NCI-H1417 (cell line): ENCODE measurements around the gene NRTN.
"Not testable (repeated sequence)": the region's sequence is repeated elsewhere in the genome, so short reads cannot be mapped to it uniquely, and the experiment has no call there.

Source experiments
- DNase-seq, 3 experiments: peaks; one replicate each; lab custom pipeline; 2025; lab: John Stamatoyannopoulos, UW

The NRTN gene

DNA sequence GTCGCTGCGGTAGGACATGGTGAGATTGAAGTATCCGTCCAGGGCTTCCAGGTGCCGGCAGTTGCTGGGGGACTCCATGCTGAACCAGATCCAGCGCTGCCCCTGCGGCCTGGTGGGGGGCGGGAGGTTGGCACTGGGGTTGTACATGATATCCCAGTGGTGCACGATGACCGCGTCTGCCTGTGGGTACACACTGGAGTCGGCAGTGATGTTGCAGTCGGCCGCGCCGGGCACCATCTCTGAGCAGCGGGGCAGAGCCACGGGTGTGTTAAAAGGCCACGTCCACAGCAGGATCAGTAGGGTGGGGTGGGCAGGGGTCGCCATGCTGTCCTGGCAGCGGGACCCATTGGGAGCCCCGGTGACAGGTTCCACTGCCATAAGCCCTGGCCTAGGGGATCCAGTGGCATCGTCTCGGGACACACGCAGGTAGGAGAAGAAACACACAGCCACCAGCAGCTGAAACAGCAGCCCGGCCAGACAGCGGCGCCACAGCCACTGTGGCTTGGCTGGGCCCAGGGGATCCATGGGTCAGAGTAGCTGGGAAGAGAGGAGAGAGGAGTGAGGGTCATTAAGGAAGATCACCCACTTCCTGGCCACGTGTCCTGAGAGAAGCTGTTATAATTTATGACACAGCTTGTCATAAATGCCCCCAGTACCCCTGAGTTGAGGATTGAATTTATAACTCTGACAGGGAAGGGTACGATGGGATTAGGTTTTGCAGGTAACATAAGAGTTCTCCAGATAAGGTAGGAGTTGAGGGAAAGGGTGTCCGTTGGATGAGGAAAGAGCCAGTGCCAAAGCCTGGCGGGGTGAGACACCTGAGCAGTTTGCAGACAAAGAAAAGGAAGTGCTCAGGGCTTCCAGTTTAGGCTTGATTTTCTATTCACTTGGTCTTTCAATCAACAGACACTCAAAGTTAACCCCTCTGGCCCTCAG, 62.6 kb downstream of the NRTN start:
- DNase-seq = no peak

GRCh38 chr19:5870986-5871394, 66.1 kb downstream of the NRTN start:
- no peak for DNase-seq

DNA sequence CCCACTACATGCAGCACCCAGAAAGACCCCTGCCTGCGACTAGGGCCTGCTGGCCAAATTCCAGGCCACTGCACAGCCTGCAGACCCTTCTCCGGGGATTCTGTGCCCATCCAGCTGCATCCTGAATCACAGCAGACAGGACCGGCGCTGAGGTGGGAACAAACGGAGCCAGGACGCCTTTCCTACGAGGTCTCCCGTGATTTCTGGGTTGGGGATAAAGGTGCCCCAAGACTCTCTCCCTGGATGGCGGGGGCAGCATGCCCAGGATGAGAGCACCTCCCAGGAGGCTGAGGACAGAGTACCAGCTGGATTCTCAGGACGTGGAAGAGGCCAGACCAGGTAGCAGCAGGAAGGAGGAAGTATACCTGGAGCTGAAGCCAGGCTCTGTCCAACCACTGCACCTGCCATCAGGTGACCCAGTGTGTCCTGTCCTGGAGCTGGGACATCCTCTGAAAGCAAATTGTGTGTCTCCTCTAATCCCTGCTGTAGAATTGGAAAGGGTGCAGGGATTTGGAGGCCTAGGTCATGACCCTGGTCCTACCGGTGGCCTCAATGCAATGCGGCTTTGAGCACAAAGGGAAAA, 68.8 kb downstream of the NRTN start:
- DNase-seq = no peak

DNA sequence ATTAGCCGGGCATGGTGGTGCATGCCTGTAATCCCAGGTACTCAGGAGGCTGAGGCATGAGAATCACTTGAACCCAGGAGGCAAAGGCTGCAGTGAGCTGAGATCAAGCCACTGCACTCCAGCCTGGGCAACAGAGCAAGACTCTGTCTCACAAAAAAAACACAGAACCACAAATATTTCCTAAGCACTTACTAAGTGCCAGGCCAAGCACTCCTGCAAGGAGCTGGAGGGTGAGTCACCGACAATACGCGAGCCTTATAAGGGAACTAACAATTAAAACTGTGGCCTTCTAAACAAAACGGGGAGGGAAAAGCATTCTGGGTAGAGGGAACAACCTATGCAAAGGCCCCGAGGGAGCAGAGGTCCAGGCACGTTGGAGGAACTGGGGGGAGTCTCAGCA, 69.6 kb downstream of the NRTN start:
- not testable (repeated sequence) for DNase-seq

- no peak for DNase-seq
These were observed 72.6 kb downstream of the NRTN start for GRCh38 chr19:5877427-5877826.

DNA sequence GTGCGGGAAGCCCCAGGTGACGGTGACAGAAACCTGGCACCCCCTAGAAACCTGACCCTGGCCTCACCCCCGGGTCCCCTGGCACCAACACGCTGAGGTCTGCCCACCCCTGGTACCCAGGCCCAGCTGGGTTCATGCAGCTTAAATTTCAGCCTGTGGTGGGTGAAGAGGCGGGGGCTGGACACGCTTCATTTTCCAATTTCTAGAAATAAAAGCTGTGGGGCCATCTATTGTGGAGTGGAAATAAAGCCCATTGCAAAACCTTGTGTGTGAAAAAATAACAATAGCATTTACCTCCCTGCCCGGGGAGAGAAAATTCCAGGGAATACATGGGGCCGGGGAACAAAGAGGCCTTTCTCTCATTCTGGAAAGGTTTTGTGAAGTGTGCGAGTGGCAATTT, 73.0 kb downstream of the NRTN start:
- DNase-seq = no peak
